ENCODE measurements around the gene DNAAF5.
"Not testable (repeated sequence)": the region's sequence is repeated elsewhere in the genome, so short reads cannot be mapped to it uniquely, and the experiment has no call there.

DNAAF5 gene

GRCh38 chr7:779480-779879, 53.0 kb downstream of the DNAAF5 start:
- in situ Hi-C loops (cut with HindIII; ENCODE audit: low sequenced_read_pairs), result loop anchor here (5.0 to 10.0 kb wide), 3 partner anchors 47 to 442 kb away; no protein-coding TSS in a partner anchor

DNA sequence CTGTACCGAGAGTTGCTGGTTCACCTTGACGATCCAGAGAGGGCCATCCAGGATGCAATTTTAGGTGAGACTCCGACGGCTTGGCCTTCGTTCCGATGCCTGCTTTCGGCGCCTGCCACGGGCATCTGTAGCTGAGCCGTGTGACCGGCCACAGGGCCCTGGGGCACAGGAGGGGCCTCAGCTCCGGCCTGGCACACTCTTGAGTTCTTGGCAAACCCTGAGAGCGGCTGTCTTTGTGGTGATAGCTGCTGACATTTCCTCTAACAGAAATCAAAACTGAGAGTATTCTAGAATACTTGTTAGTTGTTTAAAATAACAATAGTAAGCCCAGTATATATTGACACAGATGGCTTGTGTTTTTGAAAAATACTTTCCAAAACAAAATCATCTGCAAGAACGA, 53.6 kb downstream of the DNAAF5 start:
- in situ Hi-C loops (cut with HindIII; ENCODE audit: low sequenced_read_pairs), result loop anchor here (10.0 kb wide), 1 partner anchor 185 kb away; no protein-coding TSS in a partner anchor

DNA sequence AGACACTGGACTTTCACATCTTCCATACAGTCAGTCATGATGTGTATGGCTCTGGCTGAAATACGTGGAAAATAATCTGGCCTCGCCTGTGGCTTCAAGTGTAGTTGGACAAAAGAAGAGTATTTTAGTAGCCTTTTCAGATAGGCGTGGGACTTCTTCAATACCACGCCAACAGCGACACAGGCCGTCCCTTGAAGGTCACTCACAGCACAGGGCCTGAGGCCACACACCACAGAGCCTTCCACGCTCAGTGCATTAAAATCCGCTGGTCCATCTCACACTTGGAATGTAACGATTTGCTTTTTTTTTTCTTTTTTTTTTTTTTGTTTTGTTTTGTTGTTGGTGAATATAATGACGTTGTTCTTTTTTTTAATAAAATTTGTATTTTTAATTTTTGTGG, 54.0 kb downstream of the DNAAF5 start:
- in situ Hi-C loops (cut with HindIII; ENCODE audit: low sequenced_read_pairs), result loop anchor here (10.0 kb wide), 1 partner anchor 184 kb away; no protein-coding TSS in a partner anchor

DNA sequence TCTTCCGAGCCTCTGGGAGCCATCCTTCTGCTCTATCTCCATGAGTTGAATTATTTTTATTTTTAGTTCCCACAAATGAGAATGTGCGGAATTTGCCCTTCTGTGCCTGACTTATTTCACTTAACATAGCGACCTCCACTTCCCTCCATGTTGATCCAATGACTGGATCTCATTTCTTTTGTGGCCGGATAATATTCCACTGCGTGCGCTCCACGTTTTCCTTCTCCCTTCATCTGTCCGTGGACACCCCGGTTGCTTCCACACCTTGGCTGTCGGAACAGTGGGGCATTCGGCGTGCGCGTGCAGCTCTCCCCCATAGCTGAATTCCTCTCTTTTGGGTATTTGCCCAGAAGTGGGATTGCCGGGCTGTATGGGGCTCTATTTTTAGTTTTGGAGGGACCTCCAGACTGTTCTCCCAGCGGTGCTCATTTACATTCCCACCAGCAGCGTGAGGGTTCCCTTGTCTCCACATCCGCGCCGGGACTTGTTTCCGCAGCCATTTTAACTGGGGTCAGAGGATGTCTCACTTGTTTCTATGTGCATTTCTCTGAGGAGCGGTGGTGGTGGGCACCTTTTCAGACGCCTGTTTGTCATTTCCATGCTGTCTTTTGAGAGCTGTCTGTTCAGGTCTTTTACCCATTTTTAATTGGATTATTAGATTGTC, 54.8 kb downstream of the DNAAF5 start:
- in situ Hi-C loops (cut with HindIII; ENCODE audit: low sequenced_read_pairs), result loop anchor here (10.0 kb wide), 1 partner anchor 183 kb away; no protein-coding TSS in a partner anchor

GRCh38 chr7:781936-782529, 55.5 kb downstream of the DNAAF5 start:
- in situ Hi-C loops (cut with HindIII; ENCODE audit: low sequenced_read_pairs), result loop anchor here (10.0 kb wide), 1 partner anchor 183 kb away; no protein-coding TSS in a partner anchor

- in situ Hi-C loops (cut with HindIII; ENCODE audit: low sequenced_read_pairs), result loop anchor here (10.0 kb wide), 1 partner anchor 182 kb away; no protein-coding TSS in a partner anchor
Measured at GRCh38 chr7:782718-783449, 56.4 kb downstream of the DNAAF5 start.

DNA sequence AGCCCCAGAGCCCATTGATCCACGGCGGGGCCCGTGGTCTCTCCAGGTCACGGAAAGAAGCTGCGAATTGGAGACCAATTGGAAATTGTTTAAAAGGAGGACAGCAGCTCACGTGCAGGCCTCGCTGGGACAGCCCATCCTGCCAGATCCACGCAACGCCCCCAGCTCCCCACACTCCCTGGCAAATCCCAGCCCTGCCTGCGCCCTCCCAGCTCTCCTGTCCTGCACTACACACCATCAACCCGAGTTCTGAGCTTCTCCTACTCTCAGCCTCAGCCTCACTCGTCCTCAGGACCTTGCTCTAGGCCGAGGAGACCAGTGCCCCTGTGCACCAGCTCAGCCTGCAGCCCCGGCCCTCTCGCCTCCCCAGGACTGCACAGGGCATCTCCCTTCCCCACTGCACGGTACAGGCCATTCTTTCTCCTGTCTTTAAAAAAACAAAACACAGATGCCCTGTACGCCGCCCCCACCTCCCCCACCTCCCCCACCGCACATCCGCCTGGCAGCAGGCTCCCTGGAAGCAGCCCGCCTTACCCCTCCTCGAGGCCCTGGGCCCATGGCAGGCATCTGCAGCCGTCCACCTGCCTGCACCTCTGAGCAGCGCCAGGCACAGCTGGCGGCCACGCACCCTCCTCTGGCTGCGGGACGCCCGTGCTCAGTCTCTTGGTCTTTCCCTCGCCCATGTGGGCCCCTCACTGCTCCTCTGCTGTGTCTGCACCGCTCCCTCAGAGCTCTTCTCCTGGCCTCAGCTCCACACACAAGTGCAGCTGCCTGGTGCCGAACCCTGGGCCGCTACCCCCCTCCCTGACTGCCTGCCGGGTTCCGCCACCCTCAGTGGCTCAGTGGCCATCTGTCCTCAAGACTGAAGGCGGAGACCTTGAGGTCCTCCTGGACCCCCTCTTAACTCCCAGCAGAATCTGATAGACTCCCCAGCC, 57.3 kb downstream of the DNAAF5 start:
- in situ Hi-C loops (cut with HindIII; ENCODE audit: low sequenced_read_pairs), result loop anchor here (10.0 kb wide), 1 partner anchor 181 kb away; no protein-coding TSS in a partner anchor

DNA sequence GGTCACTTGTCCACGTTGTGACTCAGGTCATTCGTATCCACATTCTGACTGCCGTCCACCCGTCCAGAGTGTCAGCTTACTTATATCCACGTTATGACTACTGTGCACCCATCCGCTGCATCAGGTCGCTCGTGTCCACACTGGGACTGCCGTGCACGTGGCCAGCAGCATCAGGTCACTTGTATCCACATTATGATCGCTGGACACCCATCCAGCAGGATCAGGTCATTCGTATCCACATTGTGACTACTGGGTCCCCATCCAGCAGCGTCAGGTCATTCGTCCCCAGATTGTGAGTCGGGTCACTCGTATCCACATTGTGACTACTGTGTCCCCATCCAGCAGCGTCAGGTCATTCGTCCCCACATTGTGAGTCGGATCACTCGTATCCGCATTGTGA, 58.5 kb downstream of the DNAAF5 start:
- in situ Hi-C loops (cut with HindIII; ENCODE audit: low sequenced_read_pairs), result loop anchor here (5.0 to 10.0 kb wide), 4 partner anchors 57 to 293 kb away; no protein-coding TSS in a partner anchor

- in situ Hi-C loops (cut with HindIII; ENCODE audit: low sequenced_read_pairs), result loop anchor here (5.0 to 10.0 kb wide), 4 partner anchors 57 to 293 kb away; no protein-coding TSS in a partner anchor
Measured at GRCh38 chr7:785416-785815, 58.9 kb downstream of the DNAAF5 start.

GRCh38 chr7:786472-787255, 60.2 kb downstream of the DNAAF5 start:
- in situ Hi-C loops (cut with HindIII; ENCODE audit: low sequenced_read_pairs), result loop anchor here (5.0 to 10.0 kb wide), 4 partner anchors 56 to 294 kb away; no protein-coding TSS in a partner anchor

DNA sequence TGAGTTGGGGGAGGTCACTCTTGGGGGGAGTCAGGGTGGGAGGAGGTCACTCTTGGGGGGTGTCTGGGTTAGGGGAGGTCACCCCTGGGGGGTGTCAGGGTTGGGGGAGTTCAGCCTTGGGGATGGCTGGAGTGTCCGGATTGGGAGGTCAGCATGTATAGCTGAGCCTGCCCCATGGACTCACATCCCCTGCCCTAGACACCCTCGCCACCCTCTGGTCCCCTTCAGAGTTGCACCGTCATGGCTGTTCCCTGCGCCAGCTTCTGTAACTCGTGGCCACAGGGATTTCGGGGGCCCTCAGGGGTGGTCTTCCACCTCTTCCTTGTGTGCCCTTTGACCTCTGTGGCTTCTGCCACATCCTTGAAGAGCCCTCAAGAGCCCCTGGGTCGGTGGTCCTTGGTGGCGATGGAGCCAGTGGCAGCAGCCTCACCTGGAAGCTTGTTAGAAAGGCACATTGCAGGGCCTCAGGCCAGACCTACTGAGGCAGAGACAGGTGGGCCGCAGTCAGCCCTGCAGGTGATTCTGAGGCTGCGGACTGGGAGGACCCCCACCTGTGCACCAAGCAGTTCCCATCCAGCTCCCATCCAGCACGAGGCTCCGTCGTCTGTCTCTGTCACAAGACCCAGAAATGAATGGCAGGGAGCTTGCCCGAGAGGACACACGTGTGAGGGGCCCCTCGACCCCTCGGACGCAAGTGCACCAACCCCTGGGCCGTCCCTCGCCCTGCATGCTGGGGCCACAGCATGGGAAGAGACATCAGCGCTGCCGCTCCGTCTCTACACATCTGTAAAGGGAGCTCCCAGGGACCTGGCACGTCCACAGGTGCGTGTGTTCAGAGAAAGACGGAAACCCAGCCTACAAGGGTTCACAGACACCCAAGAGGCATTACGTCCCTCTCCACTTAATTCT, 61.1 kb downstream of the DNAAF5 start:
- in situ Hi-C loops (cut with HindIII; ENCODE audit: low sequenced_read_pairs), result loop anchor here (5.0 to 10.0 kb wide), 4 partner anchors 55 to 295 kb away; no protein-coding TSS in a partner anchor

- in situ Hi-C loops (cut with HindIII; ENCODE audit: low sequenced_read_pairs), result no loop called here
Measured at GRCh38 chr7:791519-791918, 65.0 kb downstream of the DNAAF5 start.

GRCh38 chr7:794207-794606, 67.7 kb downstream of the DNAAF5 start:
- in situ Hi-C loops (cut with HindIII; ENCODE audit: low sequenced_read_pairs), result no loop called here

GRCh38 chr7:794671-795329, 68.3 kb downstream of the DNAAF5 start:
- in situ Hi-C loops (cut with HindIII; ENCODE audit: low sequenced_read_pairs), result no loop called here

- in situ Hi-C loops (cut with HindIII; ENCODE audit: low sequenced_read_pairs), result not testable (repeated sequence)
Measured at GRCh38 chr7:796434-797169, 70.1 kb downstream of the DNAAF5 start.

GRCh38 chr7:798921-799470, 72.5 kb downstream of the DNAAF5 start:
- in situ Hi-C loops (cut with HindIII; ENCODE audit: low sequenced_read_pairs), result no loop called here

GRCh38 chr7:800692-801091, 74.2 kb downstream of the DNAAF5 start:
- in situ Hi-C loops (cut with HindIII; ENCODE audit: low sequenced_read_pairs), result no loop called here

All from endothelial cell of hepatic sinusoid (primary cell).